DND-41 (cell line): ENCODE measurements around the gene PLEK.

Experiments
- ATAC-seq: fragments of 200-7000 bp; cut with Tn5 transposase; 3 replicates; pipeline ENCODE4 v1.9.1; 2021; ENCODE audit warnings: low read depth; ENCODE audit not compliant: insufficient read depth
- DNase-seq: peaks from one replicate; pipeline ENCODE4 v3.0.0-alpha.2; 2020
- H2AFZ ChIP-seq: 2 replicates; pipeline ENCODE4 v1.6.0; 2012; ENCODE audit warnings: low read depth, low read length
- H3K27ac ChIP-seq: 2 replicates; pipeline ENCODE4 v1.5.1; 2012; ENCODE audit warnings: low read length, inconsistent platforms
- H3K27me3 ChIP-seq: fragments of 200-600 bp; sonication (generic); 2 replicates; pipeline ENCODE4 v1.6.0; 2012; ENCODE audit warnings: low read length, mild to moderate bottlenecking, inconsistent platforms; ENCODE audit not compliant: insufficient read depth, poor library complexity
- H3K36me3 ChIP-seq: 2 replicates; pipeline ENCODE4 v1.5.1; 2012; ENCODE audit warnings: low read length, inconsistent platforms; ENCODE audit not compliant: insufficient read depth
- H3K4me1 ChIP-seq: 2 replicates; pipeline ENCODE4 v1.5.1; 2012; ENCODE audit warnings: mild to moderate bottlenecking, low read length; ENCODE audit not compliant: insufficient read depth
- H3K4me2 ChIP-seq: 2 replicates; pipeline ENCODE4 v1.6.0; 2012; ENCODE audit warnings: mild to moderate bottlenecking, moderate library complexity, low read length, inconsistent platforms; ENCODE audit not compliant: insufficient read depth
- H3K4me3 ChIP-seq, 2 experiments: fragments of 200-600 bp in 1 of 2; shearing (Covaris generic) in 1 of 2; 2 replicates each; pipeline ENCODE4 v1.5.1; 2012 to 2016; ENCODE audit warnings: inconsistent platforms in 2 of 2, low read length in 2 of 2, mild to moderate bottlenecking in 2 of 2, low read depth in 1 of 2, moderate library complexity in 1 of 2
- H3K79me2 ChIP-seq: 2 replicates; pipeline ENCODE4 v1.6.0; 2012; ENCODE audit warnings: low read length, inconsistent platforms; ENCODE audit not compliant: insufficient read depth
- H3K9ac ChIP-seq: 2 replicates; pipeline ENCODE4 v1.6.0; 2012; ENCODE audit warnings: low read depth, mild to moderate bottlenecking, inconsistent platforms, low read length, moderate library complexity
- H3K9me3 ChIP-seq: 2 replicates; pipeline ENCODE4 v1.5.1; 2012; ENCODE audit warnings: low read length, moderate library complexity, mild to moderate bottlenecking, inconsistent platforms; ENCODE audit not compliant: insufficient read depth, severe bottlenecking
- H4K20me1 ChIP-seq: 2 replicates; pipeline ENCODE4 v1.6.0; 2012; ENCODE audit warnings: low read length; ENCODE audit not compliant: insufficient read depth
- CTCF ChIP-seq: IDR thresholded peaks from 2 replicates; pipeline ENCODE4 v1.5.1; 2012; ENCODE audit warnings: borderline replicate concordance, low read length, moderate library complexity, mild to moderate bottlenecking; ENCODE audit not compliant: poor library complexity, severe bottlenecking; ENCODE audit errors: extremely low read depth
- EZH2 ChIP-seq: IDR thresholded peaks from 3 replicates; pipeline ENCODE4 v1.6.1; 2012; ENCODE audit warnings: borderline replicate concordance, low read depth, mild to moderate bottlenecking, moderate library complexity, low read length, inconsistent platforms; ENCODE audit not compliant: severe bottlenecking

The PLEK gene, protein sequence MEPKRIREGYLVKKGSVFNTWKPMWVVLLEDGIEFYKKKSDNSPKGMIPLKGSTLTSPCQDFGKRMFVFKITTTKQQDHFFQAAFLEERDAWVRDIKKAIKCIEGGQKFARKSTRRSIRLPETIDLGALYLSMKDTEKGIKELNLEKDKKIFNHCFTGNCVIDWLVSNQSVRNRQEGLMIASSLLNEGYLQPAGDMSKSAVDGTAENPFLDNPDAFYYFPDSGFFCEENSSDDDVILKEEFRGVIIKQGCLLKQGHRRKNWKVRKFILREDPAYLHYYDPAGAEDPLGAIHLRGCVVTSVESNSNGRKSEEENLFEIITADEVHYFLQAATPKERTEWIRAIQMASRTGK

GRCh38 chr2:68365087-68365486 lies at the start of gene PLEK:
TSS of gene PLEK (plus strand) at chr2:68365282. CDS start at chr2:68365352, 70 bp downstream.
- Histone ChIP-seq H3K4me3 (no peak within 1 kb of the TSS), H3K27me3 (no peaks in the 10 kb centered on the region), H2AFZ (no peak within 1 kb of the TSS), H3K4me1 (peaks cover 7% of the 10 kb centered on the region), H3K9ac (no peak within 1 kb of the TSS), H3K27ac (no peak within 1 kb of the TSS), H3K79me2 (no peaks in the 10 kb centered on the region), H3K36me3 (no peaks in the 10 kb centered on the region), H3K4me2 (no peak within 1 kb of the TSS), H3K9me3 (no peaks in the 10 kb centered on the region), H4K20me1 (no peaks in the 10 kb centered on the region)
- ATAC-seq (no peak), DNase-seq (no peak)
- no peak for TF ChIP-seq CTCF
- TF ChIP-seq EZH2, result no peak

DNA sequence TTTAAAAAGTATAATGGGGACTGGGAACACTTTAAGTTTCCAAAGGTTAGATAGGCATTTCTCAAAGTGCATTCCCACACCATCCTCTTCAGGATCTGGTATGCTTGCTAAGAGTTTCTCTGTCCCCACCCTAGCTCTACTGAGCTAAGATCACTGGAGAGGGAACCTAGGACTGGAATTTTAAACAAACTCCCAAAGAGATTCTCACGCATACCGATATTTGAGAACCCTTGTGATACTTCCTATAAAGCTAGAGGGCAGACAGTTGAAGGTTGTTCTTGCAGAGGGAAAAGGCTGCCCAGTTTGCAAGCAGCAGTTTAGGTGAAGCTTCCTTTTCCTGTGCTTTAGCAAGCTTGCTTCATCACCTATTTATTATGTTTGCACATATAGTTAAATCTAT lies 49.0 kb upstream of the PLEK start:
- Histone ChIP-seq H3K4me3 (no peak overlapping the region), H3K27ac (no peak overlapping the region), H3K9ac (no peak overlapping the region), H2AFZ (no peak overlapping the region), H4K20me1 (no peaks in the 10 kb centered on the region), H3K4me2 (no peak overlapping the region), H3K4me1 (no peaks in the 10 kb centered on the region), H3K27me3 (peaks cover 2% of the 10 kb centered on the region), H3K9me3 (no peaks in the 10 kb centered on the region), H3K79me2 (no peaks in the 10 kb centered on the region), H3K36me3 (no peaks in the 10 kb centered on the region)
- no peak for DNase-seq
- no peak for TF ChIP-seq EZH2
- no peak for TF ChIP-seq CTCF
- ATAC-seq, result no peak

DNA sequence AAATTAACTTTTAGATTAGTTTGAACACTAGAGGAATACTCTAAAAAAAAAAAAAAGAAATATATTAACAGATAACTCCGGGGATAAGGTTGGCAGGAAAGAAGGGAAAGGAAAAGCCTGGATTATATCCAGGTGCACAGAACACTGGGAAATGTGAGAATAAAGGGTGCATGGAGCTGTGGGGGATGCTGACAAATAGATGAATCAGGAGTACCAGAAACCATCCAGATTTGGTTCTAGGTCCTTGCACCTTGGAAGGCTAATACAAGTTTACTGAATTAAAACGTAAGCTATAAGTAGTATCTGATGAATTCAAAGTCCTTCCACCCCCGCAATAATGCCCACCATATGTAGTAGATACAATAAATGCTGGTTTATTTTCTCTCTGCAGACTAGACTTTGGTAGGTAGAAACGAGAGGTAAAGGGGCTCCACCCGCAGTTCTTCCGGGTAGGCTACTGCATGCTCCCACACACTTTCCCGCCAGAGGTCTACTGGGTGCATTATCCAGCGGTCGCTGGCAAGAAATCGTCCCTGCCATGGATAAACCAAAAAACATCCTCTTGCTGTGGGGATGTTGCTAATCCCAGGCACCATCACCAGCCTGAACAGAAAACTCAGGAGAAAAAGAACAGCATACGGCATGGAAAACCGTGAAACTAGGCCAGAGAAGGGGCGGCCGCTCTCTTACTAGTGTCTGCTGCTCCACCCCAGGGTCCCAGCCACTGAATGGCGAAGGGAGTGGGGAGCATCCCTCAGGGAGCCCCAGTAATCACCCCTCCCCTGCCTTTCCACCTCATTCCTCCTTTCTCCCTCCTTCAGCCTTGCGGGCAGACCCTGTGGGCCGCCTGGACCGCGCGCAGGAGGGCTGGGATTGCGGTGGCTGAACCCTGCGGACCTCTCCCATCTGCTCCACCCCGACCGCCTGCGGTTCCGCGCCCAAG lies 46.8 kb upstream of the PLEK start:
- Histone ChIP-seq H3K27me3 (peaks cover 2% of the 10 kb centered on the region), H3K27ac (no peak overlapping the region), H3K4me2 (no peak overlapping the region), H3K4me3 (no peak overlapping the region), H2AFZ (no peak overlapping the region), H3K4me1 (no peaks in the 10 kb centered on the region), H3K9ac (no peak overlapping the region), H3K9me3 (no peaks in the 10 kb centered on the region), H3K79me2 (no peaks in the 10 kb centered on the region), H3K36me3 (no peaks in the 10 kb centered on the region), H4K20me1 (no peaks in the 10 kb centered on the region)
- TF ChIP-seq CTCF, result no peak
- TF ChIP-seq EZH2, result no peak
- ATAC-seq, result no peak
- no peak for DNase-seq
